ENCODE results near the gene FGF9. TPM values are rescaled to one million over a fixed set of nuclear protein-coding genes. Genes with fewer than 3 reads are reported as not detected.

Gene FGF9
- total RNA-seq, result under 0.01 TPM in 1 of 2 replicates, not detected in the other

GRCh38 chr13:21670883-21671619 is at the start of gene FGF9:
Gene FGF9, plus strand, starts transcription at chr13:21671073. Its CDS starts 840 bp downstream, at chr13:21671913.

Other genes starting within 250 kb of the FGF9 start
- gene ZDHHC20, start 211.8 kb upstream of the FGF9 start, total RNA-seq, result 43.4 and 64.0 TPM in 2 replicates
- gene MICU2, start 66.9 kb upstream of the FGF9 start, total RNA-seq, result 47.4 and 54.9 TPM in 2 replicates